Brain microvascular endothelial cell (primary cell): ENCODE data around the gene DNLZ.

Experiments used
- DNase-seq: peaks from one replicate; pipeline ENCODE4 v3.0.0-alpha.2; 2020
- H3K27ac ChIP-seq: fragments of 250-450 bp; sonication (Bioruptor Pico); 2 replicates; pipeline ENCODE4 v1.5.1; 2020; ENCODE audit warnings: mild to moderate bottlenecking, moderate library complexity
- H3K27me3 ChIP-seq: fragments of 250-450 bp; sonication (Bioruptor Pico); replicated peaks from 2 replicates; pipeline ENCODE4 v1.5.1; 2020; ENCODE audit warnings: mild to moderate bottlenecking
- H3K36me3 ChIP-seq: fragments of 250-450 bp; sonication (Bioruptor Pico); replicated peaks from 2 replicates; pipeline ENCODE4 v1.5.1; 2020; ENCODE audit warnings: mild to moderate bottlenecking
- H3K4me3 ChIP-seq: 2 replicates; pipeline ENCODE4 v1.5.1; 2011; ENCODE audit warnings: low read depth, mild to moderate bottlenecking, control low read depth, low read length, moderate library complexity
- CTCF ChIP-seq: IDR thresholded peaks from 2 replicates; pipeline ENCODE4 v1.5.1; 2011; ENCODE audit warnings: low read depth, mild to moderate bottlenecking, moderate library complexity, low read length, control low read depth, inconsistent platforms; ENCODE audit errors: missing control alignments
- in situ Hi-C: cut with HindIII; loops from 2 replicates; pipeline ENCODE4 v1.10.0; 2017; ENCODE audit warnings: low sequenced_read_pairs, low pct_ligation_motif_present

Gene DNLZ

GRCh38 chr9:136340356-136341041, 23.0 kb downstream of the DNLZ start:
- Histone ChIP-seq H3K4me3 (no peak overlapping the region), H3K27ac (no peak overlapping the region), H3K36me3 (peaks cover 58% of the 10 kb centered on the region), H3K27me3 (no peaks in the 10 kb centered on the region)
- in situ Hi-C loops: no loop called here
- no peak for TF ChIP-seq CTCF
- DNase-seq: no peak

- in situ Hi-C loops: no loop called here
- H3K4me3 ChIP-seq: no peak overlapping the region
- no peak overlapping the region for H3K27ac ChIP-seq
- peaks cover 58% of the 10 kb centered on the region for H3K36me3 ChIP-seq
- no peak for TF ChIP-seq CTCF
- no peak for DNase-seq
- no peaks in the 10 kb centered on the region for H3K27me3 ChIP-seq
Measured at GRCh38 chr9:136339958-136340310, 23.6 kb downstream of the DNLZ start.

GRCh38 chr9:136339173-136339957, 24.2 kb downstream of the DNLZ start:
- peaks cover 58% of the 10 kb centered on the region for H3K36me3 ChIP-seq
- DNase-seq: no peak

GRCh38 chr9:136338511-136338910, 25.0 kb downstream of the DNLZ start:
- H3K36me3 ChIP-seq: peaks cover 58% of the 10 kb centered on the region
- in situ Hi-C loops: no loop called here
- DNase-seq: no peak
- no peak for TF ChIP-seq CTCF
- H3K4me3 ChIP-seq: no peak overlapping the region
- H3K27me3 ChIP-seq: no peaks in the 10 kb centered on the region
- no peak overlapping the region for H3K27ac ChIP-seq

More at GRCh38 chr9:136339173-136339957, 24.2 kb downstream of the DNLZ start:
- Histone ChIP-seq H3K4me3 (no peak overlapping the region), H3K27ac (no peak overlapping the region), H3K27me3 (no peaks in the 10 kb centered on the region)
- peak; percentile 98 for TF ChIP-seq CTCF
- in situ Hi-C loops: no loop called here

DNA sequence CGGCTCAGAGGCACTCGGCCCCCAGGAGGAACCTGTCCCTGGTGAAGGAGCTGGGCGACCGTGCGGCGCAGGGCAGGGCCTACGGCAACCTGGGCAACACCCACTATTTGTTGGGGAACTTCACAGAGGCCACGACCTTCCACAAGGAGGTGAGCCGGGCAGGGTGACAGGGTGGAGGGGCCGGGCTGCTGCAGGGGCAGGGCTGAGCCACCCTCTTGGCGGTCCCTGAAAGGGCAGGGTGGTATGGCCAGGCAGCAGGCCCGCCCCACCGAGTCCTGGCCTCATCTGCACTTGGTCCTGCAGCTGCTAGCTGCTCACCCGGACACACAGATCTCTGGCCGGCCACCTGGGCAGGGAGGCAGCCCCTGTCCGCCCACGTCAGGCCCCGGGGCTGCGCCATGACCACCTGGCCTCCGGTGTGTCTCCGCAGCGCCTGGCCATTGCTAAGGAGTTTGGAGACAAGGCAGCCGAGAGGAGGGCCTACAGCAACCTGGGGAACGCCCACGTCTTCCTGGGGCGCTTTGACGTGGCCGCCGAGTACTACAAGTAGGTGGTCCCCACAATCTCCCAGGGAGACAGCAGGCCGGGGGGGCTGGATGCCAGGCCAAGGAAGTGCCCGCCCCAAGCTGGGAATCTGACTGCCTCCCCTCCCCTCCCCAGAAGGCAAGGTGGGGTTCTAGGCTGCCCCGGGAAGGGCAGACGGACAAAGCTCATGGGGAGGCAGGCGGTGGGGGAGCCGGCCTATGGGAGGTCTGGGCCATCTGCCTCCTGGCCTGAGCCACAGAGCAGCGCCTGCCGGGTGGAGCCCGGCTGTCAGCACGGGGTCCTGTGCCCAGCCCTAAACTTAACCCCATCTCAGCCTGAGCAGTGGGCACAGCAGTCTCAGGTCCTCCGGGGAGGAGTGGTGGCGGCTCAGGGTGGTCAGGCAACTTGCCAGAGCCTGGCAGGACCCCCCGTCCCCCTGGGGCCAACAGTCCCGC, 25.8 kb downstream of the DNLZ start:
- H3K27ac ChIP-seq: no peak overlapping the region
- in situ Hi-C loops: no loop called here
- no peak overlapping the region for H3K4me3 ChIP-seq
- no peak for TF ChIP-seq CTCF
- no peak for DNase-seq
- no peaks in the 10 kb centered on the region for H3K27me3 ChIP-seq
- H3K36me3 ChIP-seq: peaks cover 52% of the 10 kb centered on the region
